A204.1 (cell line): Measurements from ENCODE around the gene CD96.
"Not testable (repeated sequence)": the region's sequence is repeated elsewhere in the genome, so short reads cannot be mapped to it uniquely, and the experiment has no call there.

ENCODE experiments used
- FAIRE-seq: peaks from 2 replicates; lab custom pipeline; 2012; peaks lifted over from hg19 to GRCh38; lab: Jason Lieb, UNC

Gene CD96

GRCh38 chr3:111630638-111631037 is 88.6 kb downstream of the CD96 start:
- FAIRE-seq = not testable (repeated sequence)

GRCh38 chr3:111635403-111635802 is 93.4 kb downstream of the CD96 start:
- FAIRE-seq = no peak

DNA sequence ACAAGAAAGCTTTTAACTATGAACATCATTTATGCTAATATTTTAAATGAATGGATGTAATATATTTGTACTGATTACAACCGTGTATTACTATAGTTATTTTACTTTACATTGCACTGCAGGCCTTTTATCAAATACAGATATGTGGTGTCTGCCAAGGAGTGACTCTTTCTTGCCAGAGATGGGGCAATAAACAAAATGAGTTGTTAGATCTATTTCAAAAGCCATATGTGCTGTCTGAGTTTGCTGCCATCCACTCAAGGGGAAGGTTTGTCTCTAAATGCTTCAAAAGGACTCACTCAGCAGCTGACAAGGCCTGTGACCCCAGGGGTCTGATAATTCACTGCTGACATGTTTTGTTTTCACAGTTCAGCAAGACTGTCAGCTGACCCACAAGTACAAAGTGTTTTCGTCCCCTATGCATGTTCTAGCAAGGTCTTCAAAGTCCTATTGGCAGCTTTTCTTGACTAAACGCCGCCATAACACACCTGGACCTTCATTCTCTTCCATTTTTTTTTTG is 94.4 kb downstream of the CD96 start:
- FAIRE-seq = no peak

- FAIRE-seq = no peak
These were observed 97.3 kb downstream of the CD96 start for GRCh38 chr3:111639316-111639715.

DNA sequence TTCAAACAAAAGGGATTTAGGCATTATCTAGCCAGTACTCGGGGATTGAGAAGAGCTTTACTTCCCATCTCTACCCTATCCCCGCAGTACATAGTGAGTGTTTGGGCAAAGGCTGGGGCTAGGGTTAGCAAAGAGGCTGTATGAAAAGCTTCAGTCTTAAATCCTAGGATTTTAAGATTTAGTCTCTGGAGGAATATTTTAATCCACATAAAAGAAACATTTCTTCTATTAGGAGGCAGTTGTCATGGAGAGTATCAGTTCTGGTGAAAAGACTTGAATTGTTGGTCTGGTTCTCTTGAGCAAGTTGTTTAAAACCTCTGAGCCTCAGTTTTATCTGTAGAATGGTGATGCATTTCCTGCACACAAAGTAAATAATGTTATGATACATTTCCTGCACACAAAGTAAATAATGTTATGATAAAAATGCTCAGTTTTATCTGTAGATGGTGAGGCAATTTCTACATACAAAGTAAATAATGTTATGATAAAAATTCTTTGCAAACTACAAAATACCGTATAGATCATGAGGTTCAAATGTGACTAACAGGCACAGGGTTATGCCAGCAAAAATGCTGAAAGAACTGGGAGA is 107.1 kb downstream of the CD96 start:
- no peak for FAIRE-seq

GRCh38 chr3:111650378-111651275 is 108.6 kb downstream of the CD96 start:
- no peak for FAIRE-seq

DNA sequence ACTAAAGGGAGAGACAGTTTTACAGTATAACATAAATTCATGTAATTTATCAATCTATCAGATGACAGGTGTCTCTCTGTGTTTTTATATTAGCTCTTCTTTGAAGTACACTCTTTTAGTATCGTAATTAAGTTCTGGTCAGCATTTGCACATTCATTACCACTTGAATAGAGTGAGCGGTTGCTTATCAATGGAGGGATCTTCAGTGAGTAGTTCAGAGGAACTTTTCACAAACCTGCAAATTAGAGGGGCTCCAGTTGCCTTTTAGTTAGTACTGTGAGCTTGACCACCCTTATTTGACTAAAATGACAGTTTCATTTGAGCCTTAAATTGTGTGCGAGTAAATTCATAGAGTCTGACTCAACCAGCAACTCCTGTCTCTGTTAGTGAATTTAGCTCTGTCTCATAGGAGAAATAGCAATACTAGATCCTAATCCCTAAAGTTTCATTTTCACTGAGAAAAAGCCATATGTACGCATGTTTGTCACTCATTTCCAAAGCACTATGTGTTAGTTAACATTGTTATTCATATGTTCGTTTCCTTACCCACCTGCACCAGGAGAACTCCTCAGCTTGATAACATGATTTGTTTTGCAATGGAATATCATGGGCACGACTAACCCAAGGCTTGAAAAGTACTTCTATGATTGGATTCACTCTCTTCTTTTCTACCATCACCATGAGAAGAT is 110.6 kb downstream of the CD96 start:
- FAIRE-seq = no peak

GRCh38 chr3:111653766-111654165 is 111.8 kb downstream of the CD96 start:
- no peak for FAIRE-seq

- FAIRE-seq = no peak
These were observed 120.0 kb downstream of the CD96 start for GRCh38 chr3:111662012-111662411.

DNA sequence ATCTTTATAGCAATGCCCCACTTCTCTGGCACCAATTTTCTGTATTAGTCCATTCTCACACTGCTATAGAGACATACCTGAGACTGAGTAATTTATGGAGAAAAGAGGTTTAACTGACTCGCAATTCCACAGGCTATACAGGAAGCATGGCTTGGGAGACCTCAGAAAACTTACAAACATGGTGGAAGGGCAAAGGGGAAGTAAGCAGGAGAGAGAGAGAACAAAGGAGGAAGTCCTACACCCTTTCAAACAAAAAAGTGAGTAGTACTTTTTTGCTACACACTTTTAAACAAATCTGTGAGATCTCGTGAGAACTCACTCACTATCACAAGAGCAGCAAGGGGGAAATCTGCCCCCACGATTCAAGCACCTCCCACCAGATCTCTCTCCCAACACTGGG is 120.9 kb downstream of the CD96 start:
- FAIRE-seq = no peak

- FAIRE-seq = no peak
These were observed 124.2 kb downstream of the CD96 start for GRCh38 chr3:111666041-111666735.

- no peak for FAIRE-seq
These were observed 125.2 kb downstream of the CD96 start for GRCh38 chr3:111667170-111667569.

GRCh38 chr3:111667621-111668239 is 125.7 kb downstream of the CD96 start:
- FAIRE-seq = no peak

GRCh38 chr3:111668326-111668725 is 126.3 kb downstream of the CD96 start:
- FAIRE-seq = no peak

GRCh38 chr3:111668888-111669488 is 127.0 kb downstream of the CD96 start:
- peak; percentile 78 for FAIRE-seq

- no peak for FAIRE-seq
These were observed 128.1 kb downstream of the CD96 start for GRCh38 chr3:111669926-111670630.

GRCh38 chr3:111672461-111672860 is 130.5 kb downstream of the CD96 start:
- not testable (repeated sequence) for FAIRE-seq

DNA sequence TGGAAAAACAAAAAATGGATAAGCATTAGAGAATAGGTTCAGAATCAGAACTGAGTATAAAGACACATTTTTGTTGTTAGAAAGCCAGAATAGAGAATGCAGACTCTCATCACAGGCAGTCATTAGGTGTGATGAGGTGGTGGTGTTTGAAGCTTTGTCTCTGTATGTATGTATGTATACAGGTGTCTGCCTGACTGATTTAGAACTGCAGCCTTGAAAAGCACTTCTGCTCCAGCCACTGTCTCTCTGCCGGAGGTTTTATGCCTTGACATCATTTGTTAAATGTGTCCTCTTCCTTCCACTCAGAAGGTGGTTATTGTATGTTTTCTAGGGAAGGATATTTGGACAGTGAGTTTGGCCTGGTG is 133.8 kb downstream of the CD96 start:
- no peak for FAIRE-seq

- FAIRE-seq = no peak
These were observed 134.4 kb downstream of the CD96 start for GRCh38 chr3:111676211-111677006.

DNA sequence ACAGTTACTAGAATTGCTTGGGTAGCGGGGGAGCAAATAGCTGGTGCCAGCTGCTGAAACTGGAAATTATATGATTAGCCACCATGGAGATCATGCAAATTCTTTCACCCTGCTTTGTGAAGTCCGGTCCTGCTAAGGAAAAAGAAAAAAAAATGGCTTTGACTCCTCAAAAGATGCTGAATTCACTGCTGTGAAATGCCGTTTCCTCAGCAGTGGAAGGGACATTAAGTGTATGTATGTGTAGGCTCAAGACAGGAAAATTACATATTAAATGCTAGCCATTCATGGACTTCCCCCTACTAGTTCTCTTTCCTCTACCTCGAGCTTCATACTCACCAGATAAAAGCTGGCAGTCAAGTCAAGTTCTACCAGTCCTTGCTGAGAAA is 135.0 kb downstream of the CD96 start:
- no peak for FAIRE-seq
